ENCODE results near the gene PEX14.

PEX14 gene

DNA sequence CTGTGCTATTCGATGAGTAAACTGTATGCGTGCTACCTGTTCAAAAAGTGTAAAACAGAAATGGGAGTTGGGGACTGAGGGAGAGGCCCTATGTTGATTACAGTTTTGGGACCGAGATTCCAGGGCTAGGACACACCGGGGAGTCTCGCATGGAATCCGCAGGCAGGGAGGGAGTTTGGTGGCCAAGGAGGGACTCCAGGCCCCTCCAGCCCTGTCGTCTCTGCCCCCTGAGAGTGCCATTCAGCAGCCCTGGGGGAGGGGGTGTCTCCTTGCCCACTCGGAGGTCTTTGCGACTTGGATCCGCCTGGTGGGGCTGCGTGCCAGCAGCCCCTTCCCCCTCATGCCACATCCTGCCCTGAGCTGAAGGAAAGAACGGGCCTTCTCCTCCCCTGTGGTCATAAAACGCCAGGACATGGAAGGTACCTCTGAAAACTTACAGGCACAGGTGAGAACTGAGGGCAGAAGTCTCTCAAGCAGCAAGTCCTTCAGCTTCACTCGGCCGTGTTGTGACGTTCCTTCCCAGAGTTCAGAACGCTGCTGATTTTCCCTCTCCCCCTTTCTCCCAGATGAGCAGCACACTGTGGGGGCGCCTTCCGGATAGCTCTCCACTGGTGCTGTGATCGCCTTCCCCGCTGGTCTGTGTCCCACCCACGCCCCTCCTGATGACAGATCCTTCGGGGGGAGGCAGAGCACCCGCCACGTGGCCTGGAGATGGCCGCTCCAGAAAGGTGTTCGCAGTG lies 141.4 kb downstream of the PEX14 start:
- DNase-seq (ENCODE audit: low read depth in 2 of 3, low spot score in 1 of 3) = no peak

DNA sequence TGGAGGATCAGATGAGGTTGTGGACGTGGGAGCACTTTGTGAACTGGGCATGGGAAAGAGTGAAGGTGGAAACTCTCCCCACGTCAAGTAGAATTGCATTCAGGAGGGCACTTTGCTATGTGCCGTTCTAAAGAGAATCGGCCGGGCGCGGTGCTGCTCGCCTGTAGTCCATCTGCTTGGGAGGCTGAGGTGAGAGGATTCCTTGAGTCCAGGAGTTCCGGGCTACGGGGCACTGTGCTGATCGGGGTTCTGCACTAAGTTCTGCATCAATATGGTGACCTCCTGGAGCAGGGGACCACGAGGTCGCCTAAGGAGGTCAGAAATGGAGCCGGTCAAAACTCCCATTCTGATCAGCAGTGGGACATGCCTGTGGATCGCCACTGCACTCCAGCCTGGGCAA lies 141.9 kb downstream of the PEX14 start:
- DNase-seq (ENCODE audit: low read depth in 2 of 3, low spot score in 1 of 3) = no peak

DNA sequence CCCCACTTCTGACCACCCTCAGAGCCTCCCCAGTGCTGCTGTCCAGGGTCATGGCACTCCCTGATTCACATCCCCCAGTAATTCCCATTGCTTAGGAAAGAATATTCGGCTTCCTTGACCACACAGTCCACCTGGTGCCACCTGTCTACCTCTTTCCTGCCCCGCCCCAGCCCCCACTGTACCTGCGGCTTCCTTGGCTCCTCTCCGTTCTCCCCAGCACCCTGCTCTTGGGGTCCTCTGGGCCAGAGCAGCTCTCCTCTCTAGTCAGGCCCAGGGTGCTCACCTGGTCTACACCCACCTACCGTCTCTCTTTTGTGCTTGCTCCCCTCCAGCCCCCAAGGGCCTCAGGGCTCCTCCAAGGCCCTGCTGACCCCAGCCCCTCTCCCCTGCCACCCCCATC lies 142.6 kb downstream of the PEX14 start:
- no peak for DNase-seq (ENCODE audit: low read depth in 2 of 3, low spot score in 1 of 3)

DNA sequence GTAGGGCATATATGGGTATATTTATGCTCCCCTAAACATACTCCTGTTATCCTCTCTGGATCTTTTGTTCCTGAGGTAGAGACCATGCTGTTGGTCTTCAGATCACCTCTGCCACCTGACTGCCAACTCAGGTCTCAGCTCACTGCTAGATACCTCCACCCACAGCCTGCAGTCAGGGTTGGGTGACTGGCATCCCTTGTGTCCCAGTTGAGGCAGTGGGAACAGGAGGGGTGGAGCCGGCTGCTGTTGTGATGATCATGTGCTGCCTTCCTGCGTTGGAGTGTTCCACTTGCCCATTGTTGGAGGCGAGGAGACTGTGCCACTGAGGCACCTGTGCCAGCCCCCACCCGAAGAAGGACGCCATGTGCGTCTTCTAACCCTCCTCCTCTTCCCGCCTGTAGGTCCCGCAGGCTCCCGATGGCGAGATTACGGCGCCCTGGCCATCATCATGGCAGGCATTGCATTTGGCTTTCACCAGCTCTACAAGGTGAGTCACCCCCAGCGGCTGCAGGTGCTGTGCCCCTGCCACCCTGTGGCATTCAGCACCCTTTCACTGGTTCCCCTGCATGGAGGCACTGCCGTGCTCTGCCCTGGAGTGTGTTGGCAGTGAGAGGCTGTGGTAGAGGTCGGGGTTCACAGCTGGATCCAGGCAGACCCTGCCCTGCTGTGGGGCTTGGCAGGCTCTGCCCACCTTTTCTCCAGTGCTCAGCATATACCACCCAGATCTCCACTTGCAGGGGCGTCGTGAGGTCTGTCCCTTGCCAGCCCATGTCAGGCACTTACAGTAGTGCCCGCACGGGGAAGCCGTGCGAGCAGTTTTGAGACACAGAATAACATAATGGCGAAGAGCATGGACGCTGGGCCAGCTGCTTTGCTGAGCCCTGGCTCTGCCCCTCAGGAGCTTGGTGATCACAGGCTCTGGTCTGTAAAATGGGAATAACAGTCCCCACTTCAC lies 143.5 kb downstream of the PEX14 start:
- no peak for DNase-seq (ENCODE audit: low read depth in 2 of 3, low spot score in 1 of 3)

DNA sequence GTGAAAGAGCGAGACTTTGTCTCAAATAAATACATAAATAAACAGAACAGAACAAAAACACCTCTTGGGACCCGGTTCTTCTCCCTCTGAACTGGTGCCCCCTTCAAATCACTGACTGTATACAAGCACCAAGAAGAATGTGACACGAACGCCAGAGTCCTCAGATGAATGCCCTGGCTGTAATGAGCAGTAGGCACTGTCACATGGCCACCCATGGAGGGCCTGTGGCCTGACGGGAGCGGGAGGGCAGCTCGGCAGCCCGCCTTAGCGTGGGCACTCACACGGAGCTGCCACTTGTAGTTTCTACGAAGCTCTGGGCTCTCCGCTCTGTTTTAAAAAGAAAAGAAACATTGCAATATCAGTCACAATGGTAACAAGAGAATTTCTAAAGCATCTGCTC lies 146.0 kb downstream of the PEX14 start:
- DNase-seq (ENCODE audit: low read depth in 2 of 3, low spot score in 1 of 3) = no peak

DNA sequence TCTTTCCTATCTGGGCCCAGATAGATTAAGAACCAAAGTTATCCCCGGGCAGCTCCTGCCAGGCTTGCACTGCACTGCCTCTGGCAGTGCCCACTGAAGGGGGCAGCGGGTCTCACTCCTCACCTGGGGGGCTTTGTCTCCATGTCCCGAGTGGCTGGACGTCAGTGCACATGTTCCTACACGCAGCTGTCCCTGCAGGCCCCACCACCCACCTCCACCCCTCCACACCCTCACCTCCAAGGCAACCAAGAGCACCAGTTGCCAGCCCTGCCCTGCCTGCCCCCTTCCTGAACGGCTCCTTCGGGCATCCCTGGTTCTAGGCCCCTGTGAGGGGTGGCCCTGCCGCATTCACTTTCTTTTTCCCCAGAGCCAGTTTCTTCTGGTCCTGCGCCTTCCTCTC lies 147.2 kb downstream of the PEX14 start:
- DNase-seq (ENCODE audit: low read depth in 2 of 3, low spot score in 1 of 3) = no peak

DNA sequence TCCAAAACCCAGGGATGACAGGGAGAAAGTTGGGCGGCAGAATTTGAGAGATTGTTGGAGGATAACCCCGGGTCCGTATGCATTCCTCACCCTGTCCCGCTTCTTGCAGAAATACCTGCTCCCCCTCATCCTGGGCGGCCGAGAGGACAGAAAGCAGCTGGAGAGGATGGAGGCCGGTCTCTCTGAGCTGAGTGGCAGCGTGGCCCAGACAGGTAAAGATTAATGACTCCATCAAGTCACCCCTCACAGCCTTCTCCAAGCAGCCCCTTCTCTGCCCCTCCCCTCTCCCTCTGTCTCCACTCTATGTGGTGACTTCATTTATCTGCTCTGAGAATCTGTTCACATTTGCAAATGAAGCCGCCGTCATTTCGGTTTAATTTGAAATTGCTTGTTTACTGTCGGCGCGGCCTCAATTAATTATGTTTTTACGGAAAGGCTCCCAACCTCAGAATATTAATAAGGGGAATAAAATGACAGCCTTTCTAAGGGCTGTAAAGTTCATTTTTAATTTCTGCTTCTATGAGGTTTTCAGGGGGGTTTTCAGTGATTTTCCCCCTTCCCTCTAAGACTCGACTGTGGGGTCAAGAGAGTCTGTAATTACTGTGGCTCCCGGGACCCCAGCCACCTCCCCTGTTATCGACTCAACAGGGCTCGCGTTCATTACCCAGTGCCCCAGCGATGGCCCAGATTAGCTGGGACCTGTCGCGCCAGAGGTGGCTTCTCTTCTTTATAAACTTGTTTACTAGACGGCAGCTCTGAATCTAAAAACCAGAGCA lies 148.3 kb downstream of the PEX14 start:
- no peak for DNase-seq (ENCODE audit: low read depth in 2 of 3, low spot score in 1 of 3)

DNA sequence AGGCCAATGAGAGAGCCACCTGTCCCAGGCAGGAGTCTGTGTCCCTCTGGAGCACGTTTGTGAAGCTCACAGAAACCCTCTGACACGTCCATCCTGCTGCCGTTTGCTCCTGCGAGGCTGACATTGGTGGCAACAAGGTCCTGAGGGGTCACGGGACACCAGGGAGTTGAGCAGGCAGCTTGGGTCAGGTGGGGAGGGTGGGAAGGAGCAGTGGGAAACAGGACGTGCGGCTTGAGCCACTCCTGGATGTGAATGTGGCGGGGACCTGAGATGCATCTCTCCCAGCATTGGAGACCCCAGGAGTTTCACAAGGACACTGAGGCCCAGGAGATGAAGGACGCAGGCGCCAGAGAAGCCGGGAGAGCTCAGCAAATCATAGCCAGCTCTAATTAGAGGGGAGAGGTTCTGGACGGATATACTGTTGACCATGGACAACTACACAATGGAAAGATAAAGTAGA lies 149.0 kb downstream of the PEX14 start:
- no peak for DNase-seq (ENCODE audit: low read depth in 2 of 3, low spot score in 1 of 3)

DNA sequence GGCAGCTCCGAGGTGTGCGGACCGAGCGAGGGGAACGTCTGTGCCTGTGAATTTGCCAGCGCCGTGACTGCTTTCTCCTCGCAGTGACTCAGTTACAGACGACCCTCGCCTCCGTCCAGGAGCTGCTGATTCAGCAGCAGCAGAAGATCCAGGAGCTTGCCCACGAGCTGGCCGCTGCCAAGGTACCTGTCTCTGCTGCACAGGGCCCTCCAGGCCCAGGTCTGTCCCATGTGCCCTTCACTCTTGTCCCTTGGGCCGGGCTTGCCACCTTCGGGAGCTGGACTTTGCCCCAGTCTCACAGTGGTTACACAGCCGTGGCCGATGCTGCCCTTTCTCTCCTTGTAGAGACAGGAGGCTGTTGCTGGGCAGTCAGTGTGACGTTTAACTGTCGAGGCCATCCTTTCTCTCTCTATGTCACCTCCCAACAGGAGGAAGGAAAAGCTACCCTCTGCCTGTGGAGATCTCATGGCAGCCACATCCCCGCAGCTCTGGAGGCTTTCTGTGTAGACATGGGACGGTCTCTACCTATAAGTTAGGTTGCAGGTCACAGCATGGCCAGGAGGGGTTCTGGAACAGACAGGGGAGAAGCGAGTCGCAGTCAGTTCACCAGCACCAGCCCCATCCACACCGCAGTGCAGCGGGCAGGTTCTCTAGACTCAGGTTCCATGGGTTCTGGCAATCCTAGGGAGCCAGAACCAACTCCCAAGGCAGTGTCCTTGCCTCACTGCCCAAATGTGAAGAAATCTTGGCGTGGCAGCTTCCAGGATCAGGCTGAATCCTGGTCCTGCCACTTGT lies 149.7 kb downstream of the PEX14 start:
- DNase-seq (ENCODE audit: low read depth in 2 of 3, low spot score in 1 of 3) = no peak

DNA sequence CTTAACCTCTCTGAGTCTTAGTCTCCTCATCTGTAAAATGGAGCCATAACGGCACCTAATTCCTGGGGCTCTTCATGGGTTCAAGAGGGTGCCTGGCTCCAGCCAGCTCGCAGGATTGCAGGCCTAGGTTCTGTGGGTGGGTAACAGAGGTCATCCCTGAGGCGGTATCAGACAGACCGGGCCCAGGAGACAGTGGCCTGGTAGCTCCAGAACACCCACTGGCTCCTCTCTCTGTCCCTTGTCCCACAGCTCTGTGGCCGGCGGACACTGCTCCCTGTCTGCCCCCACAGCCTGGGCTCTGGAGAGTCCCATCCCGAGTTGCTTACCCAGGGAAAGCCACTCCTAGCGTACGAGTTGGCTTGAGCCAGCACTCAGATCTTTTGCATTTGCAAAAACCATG lies 150.3 kb downstream of the PEX14 start:
- DNase-seq (ENCODE audit: low read depth in 2 of 3, low spot score in 1 of 3) = no peak

DNA sequence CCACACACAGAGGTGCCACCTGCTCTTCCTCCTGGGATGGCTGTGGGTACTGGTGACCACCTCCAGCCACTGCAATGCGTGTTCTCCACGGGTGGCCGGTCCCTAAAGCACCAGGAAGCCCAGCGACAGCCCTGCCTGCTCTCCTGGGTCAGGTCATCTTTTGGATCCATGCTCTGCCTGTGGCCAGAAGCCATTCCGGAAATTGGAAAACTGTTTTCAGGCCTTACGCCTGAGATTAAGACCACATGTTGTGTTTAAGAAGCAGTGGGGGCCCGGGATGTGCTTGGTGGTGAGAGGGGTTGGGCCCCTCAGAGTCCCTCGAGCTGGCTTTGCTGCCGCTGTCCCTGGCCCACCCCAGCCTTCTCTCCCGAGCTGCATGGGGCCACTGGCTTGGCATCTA lies 150.8 kb downstream of the PEX14 start:
- no peak for DNase-seq (ENCODE audit: low read depth in 2 of 3, low spot score in 1 of 3)

DNA sequence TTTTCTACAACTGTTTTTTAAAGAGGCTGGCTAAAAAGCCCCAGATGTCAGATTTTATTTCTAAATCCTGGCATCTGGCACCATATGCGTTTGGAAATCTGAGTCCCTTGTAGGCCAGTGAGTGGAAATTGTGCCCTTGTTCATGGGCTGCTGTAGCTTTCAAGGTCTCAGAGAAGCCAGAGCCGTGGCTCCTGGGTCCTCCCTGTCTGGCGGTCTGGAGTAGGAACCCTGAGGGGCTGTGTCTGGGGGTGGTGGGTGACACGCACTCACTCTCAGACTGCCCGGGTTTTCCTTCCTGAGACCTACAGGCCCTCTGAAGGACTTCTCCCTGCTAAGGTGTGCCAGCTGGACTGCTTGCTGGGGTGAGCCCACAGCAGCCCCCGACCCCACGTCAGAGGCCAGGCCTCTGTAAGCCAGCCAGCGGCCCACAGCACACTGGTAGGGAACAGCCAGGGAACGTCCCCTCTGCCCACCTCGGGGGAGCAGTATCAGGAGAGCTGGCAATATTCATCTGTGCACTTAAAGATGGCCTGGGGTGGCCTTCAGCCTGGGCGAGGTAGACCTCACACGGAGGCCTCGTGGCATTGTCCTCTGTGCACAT lies 151.5 kb downstream of the PEX14 start:
- no peak for DNase-seq (ENCODE audit: low read depth in 2 of 3, low spot score in 1 of 3)

DNA sequence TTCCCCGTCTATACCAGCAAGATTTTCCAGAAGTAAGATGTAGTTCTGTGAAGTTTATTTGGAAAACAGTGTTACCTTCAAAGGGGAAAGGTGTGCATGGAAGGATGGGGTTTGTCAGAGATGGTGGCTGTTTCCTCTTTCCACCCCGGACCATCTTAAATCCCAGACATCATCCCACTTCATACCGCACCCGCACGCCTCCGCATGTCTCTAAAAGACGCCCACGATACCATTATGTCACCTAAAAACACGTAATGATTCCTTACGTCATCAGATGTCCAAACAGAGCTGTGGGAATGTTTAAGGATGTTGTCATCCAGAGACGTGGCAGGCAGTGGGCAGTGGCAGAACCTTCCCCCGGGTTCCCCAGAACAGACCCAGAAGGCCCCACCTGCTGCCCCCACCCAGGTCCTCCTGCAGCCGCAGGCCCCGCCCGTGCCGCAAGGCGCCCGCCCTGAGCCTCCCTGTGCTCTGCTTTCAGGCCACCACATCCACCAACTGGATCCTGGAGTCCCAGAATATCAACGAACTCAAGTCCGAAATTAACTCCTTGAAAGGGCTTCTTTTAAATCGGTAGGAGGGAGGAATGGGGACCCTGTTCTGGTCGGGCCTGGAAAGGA lies 152.2 kb downstream of the PEX14 start:
- no peak for DNase-seq (ENCODE audit: low read depth in 2 of 3, low spot score in 1 of 3)

DNA sequence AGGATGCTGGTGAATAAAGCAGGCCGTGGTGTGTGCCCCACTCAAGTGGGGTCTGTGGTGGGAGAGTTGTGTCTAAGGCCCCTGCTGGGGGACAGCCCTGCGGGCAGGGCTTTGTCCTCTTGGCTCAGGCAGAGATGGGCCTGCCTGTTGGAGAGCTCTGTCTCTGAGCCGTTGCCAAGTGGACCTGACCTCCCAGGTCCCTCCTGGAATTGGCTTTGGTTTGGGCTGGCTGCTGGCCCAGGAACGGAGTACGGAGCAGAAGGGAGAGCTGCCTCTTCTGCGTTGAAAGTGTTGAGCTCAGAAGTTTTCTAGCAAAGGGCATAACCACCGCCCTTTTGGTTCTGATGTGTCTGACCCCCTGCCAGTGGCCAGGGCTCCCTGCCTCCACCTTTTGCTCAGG lies 153.9 kb downstream of the PEX14 start:
- DNase-seq (ENCODE audit: low read depth in 2 of 3, low spot score in 1 of 3) = no peak

DNA sequence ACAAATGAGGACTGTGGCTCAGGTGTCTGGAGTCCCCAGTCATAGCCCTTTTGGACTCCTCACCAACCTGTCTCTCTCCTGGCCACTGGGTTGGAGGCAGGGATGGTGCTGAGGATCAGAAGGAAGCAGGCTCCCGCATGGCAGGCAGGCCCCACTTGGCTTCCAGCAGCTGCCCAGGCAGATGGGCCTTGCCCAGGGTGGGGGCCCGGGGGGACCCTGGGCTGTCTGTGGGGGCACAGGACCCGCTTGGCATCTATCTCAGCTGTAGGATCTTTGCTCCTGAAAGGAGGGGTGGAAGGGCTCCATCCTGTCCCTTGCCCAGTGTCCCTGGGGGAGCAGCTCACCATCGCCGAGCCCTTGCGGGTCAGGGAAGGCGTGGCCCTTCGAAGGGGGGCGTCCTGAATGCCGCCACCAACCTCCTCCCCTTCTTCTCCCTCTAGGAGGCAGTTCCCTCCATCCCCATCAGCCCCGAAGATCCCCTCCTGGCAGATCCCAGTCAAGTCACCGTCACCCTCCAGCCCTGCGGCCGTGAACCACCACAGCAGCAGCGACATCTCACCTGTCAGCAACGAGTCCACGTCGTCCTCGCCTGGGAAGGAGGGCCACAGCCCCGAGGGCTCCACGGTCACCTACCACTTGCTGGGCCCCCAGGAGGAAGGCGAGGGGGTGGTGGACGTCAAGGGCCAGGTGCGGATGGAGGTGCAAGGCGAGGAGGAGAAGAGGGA lies 154.5 kb downstream of the PEX14 start:
- DNase-seq (ENCODE audit: low read depth in 2 of 3, low spot score in 1 of 3) = no peak

DNA sequence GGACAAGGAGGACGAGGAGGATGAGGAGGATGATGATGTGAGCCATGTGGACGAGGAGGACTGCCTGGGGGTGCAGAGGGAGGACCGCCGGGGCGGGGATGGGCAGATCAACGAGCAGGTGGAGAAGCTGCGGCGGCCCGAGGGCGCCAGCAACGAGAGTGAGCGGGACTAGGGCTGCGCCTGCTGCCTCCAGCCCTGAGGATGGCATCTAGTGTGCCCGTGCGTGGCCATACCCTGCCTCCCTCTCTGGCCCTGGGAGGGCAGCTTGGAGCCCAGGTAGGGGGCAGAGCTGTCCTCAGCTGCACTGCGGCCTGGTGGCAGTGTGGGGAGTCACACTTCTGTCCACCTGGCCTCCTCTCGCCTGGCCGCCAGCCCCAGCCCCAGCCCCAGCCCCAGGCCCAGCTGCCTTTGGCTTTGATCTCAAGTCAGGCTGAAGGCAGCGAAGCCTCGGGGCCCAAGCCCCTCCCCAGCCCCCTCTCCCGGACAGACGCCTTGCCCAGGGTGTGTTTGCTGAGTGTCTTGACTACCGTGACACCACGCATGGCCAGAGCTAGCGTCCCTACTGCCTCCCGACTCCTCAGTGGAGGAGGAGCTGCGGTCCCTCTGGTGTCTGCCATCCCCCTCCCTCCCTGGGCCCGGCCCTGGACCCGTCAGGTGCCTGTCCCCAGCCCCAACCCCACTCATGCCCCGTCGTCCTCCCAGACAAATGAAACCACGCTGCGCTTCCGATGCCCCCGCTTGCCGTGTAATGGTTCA lies 155.2 kb downstream of the PEX14 start:
- DNase-seq (ENCODE audit: low read depth in 2 of 3, low spot score in 1 of 3) = no peak

DNA sequence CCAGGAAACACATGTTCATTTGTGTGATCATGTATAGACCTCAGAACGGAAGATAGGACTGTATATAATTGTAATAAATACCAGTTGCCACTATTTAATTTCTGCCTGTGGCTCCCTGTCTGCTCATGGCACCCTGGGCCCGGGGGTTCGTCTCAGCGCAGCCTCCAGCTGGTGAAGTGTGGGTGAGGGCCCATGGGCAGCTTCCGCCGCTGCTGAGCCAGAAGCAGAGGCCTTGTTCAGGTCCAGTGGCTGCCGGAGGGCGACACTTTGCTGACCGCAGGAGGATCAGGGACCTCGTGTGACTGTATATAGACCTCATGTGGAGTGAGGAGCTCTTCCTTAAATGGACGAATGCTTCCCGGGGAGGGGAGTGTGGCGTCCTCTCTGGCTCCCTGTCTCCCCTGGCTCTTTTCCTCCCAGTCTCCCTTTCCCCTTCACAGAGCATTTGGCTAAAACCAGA lies 155.9 kb downstream of the PEX14 start:
- DNase-seq (ENCODE audit: low read depth in 2 of 3, low spot score in 1 of 3) = no peak

DNA sequence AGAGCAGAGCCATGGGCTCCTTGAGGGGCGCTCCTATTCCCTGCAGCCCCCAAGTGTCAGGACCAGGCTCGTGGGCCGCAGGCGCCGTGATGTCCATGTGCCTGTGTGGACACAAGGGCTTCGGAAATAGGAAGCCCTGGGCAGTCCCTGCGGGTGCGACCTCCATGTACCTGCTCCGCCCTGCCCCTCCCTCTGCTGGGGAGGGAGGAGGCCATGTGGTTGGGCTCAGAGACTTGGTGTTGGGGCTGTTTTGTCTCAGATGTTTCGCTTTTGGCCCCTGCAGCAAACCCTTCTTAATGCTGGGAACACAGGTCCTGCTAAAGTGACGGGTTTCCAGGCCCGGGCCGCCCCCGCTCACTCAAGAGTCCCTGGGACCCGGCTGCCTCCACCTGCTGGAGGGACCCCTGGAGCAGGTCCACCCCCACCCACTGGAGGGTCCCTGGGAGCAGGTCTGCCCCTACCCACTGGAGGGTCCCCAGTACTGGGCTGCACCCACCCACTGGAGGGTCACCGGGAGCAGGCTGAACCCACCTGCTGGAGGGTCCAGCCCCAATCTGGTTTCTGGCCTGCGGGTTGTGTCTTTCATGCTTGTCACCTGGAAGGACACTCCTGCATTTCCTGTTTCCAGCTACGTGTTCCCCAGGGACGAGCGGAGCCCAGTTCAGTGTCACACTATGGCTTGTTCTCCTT lies 156.5 kb downstream of the PEX14 start:
- DNase-seq (ENCODE audit: low read depth in 2 of 3, low spot score in 1 of 3) = no peak
